Pancreas (tissue), 10 donors: Measurements from ENCODE around the gene HORMAD2. TPM values are rescaled to one million over a fixed set of nuclear protein-coding genes. Genes with fewer than 3 reads are reported as not detected.

Experiments
- ATAC-seq, 4 donors: fragments of 200-7000 bp; cut with Tn5 transposase; one replicate each; pipeline versions ENCODE4 v1.8.0 to v1.9.1; 2020; ENCODE audit warnings: mild to moderate bottlenecking in 4 of 4, moderate library complexity in 4 of 4
- DNase-seq, 6 donors: peaks; one replicate each; pipeline ENCODE4 v3.0.0-alpha.2; 2020
- FAIRE-seq: peaks from 2 replicates; lab custom pipeline; 2012; peaks lifted over from hg19 to GRCh38; lab: Jason Lieb, UNC
- H3K27ac ChIP-seq, 4 donors: fragments of 200-600 bp; sonication (generic); 1 replicate in 3 of 4; 2 replicates in 1 of 4; pipeline versions ENCODE4 v1.5.0 to v1.8.0; 2020
- H3K27me3 ChIP-seq, 4 donors: fragments of 200-600 bp; one replicate each; pipeline ENCODE4 v1.8.0; 2021
- H3K36me3 ChIP-seq, 3 donors: fragments of 200-600 bp; sonication (generic) in 1 of 3; one replicate each; pipeline versions ENCODE4 v1.5.0 to v1.8.0; 2020 to 2021
- H3K4me1 ChIP-seq, 3 donors: fragments of 200-600 bp; one replicate each; pipeline ENCODE4 v1.8.0; 2021
- H3K4me3 ChIP-seq, 4 donors: fragments of 200-600 bp; sonication (generic) in 2 of 4; one replicate each; pipeline versions ENCODE4 v1.5.0 to v1.8.0; 2020 to 2021
- H3K9me3 ChIP-seq, 4 donors: fragments of 200-600 bp; one replicate each; pipeline ENCODE4 v1.8.0; 2021
- CTCF ChIP-seq, 4 donors: fragments of 200-600 bp; sonication (generic) in 3 of 4; IDR thresholded peaks; one replicate each; pipeline versions ENCODE4 v1.5.0 to v1.8.0; 2021; ENCODE audit warnings: antibody characterized with exemption in 4 of 4
- WGBS, 2 donors: extraction: QIAGEN DNeasy Blood & Tissue Kit; methylation state at CpG; one replicate each; pipeline ENCODE4 v1.1.7; 2013; 5-methylcytosine and 5-hydroxymethylcytosine counted together
- intact Hi-C, 3 donors: fragments of 100-400 bp; cut with DNase I; formaldehyde crosslinking; loops; one replicate each; pipeline versions ENCODE4 v1.11.1 to v1.14.2; 2022
- polyA plus RNA-seq, 2 donors: library from polyadenylated mRNA; stranded (reverse); fragments of 200-250 nt; gene quantifications; one replicate each; pipeline ENCODE4 v1.2.3, GENCODE V29; 2013
- total RNA-seq, 6 donors: library from RNA; stranded (reverse); fragmentation: NEBNext Ultra II Directional in 4 of 6; extraction: Animal tissue kit (Norgen Biotek cat#: 25700) in 4 of 6; gene quantifications; one replicate each; pipeline versions ENCODE4 v1.2.1 to v1.2.4, GENCODE V29; 2021 to 2023
- donor health status: healthy with polysubstance abuse.
- donor health status: DM: no; HTN: no; CAD: no; lungs with moderate emphysema.
- donor health status: DM: no; HTN: no; CAD: no.
- donor health status: control.
- donor health status: control.
- donor health status: Bipolar disorder and iron deficiency.
- donor health status: DM: yes; HTN: yes; CAD: no.
- donor health status: DM: no; HTN: no; CAD: no.
- donor health status: DM: no; HTN: no; CAD: no.
- donor health status: DM: yes; HTN: yes; CAD: no.

Gene HORMAD2
- total and polyA plus RNA-seq, 8 donors, result not detected

DNA sequence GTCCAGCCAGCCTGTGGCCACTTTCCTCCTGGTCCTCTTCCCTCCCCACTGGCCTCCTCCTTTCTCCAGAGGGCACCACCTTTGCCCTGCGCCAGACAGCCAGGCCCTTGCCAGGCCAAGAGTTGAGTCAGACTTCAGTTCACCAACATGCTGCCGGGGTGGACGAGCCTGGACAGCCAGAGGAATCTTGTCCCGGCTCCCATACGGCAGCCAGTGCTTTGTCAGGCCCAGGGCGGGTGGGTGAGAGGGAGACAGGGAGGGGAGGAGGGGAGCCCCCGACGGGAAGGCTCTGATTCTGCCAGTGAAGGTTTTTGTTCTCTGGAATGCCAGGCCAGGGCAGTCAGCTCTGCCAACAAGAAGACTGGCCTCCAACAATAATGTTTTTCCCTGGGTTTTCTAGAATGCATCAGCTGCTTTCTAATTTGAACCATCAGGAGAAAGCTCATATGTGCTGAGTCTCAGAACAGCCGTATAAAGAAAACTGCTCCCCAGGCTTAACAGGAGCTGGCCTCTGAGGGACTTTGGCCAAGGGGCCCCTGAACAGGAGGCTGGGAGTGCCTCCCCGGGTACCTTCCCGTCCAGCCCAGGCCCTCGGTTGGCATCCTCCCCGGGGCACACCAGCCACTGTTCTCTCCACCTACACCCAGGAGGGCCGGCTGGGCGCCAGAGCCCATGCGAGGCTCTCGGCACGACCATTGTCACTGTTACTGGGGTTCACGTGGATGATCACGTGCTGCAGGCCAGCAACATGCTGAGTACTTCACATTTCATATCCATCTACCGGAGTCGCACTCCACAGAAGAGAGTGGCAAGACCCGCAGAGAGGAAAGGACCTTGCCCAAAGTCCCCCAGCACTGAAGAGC lies 137.7 kb downstream of the HORMAD2 start:
- Histone ChIP-seq H3K27ac (no peak overlapping the region), H3K36me3 (no peaks in the 10 kb centered on the region), H3K4me1 (peaks cover 0 to 4% (median 0%) of the 10 kb centered on the region in 3 donors), H3K9me3 (no peaks in the 10 kb centered on the region), H3K27me3 (no peaks in the 10 kb centered on the region), H3K4me3 (no peak overlapping the region)
- no peak for ATAC-seq
- DNase-seq, result no peak
- WGBS, 2 donors, result 84 to 89% methylated on average over 23 of the region's 23 CpGs
- intact Hi-C loops, result no loop called here
- FAIRE-seq, result no peak
- TF ChIP-seq CTCF (IDR thresholded peaks at IDR 0.05), result no peak

DNA sequence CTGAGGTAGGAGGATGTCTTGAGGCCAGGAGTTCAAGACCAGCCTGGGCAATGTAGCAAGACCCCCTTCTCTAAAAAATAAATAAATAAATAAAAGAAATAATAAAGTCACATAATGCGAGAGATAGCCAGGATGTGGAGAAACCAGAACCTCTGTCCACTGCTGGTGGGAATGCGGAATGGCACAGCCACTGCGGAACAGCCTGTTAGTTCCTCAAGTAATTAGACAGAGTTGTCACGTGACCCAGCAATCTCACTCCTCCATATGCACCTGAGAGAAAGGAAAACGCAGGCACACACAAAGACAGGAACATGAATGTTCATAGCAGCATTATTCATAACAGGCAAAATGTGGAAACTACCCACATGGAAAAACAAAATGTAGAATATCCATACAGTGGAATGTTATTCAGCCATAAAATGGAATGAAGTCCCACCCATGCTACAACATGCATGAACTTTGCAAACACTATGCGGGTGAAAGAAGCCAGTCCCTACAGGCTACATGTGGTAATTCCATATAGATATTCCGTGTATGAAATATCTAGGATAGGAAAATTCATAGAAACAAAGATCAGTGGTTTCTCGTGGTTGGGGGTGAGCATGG lies 138.9 kb downstream of the HORMAD2 start:
- FAIRE-seq, result no peak
- H3K9me3 ChIP-seq, result no peaks in the 10 kb centered on the region
- no peak for ATAC-seq
- H3K27ac ChIP-seq, result no peak overlapping the region
- intact Hi-C loops, result no loop called here
- no peaks in the 10 kb centered on the region for H3K36me3 ChIP-seq
- WGBS, 2 donors, result 70 to 78% methylated on average over 8 of the region's 8 CpGs
- DNase-seq, result no peak
- no peak for TF ChIP-seq CTCF (IDR thresholded peaks at IDR 0.05)
- H3K4me1 ChIP-seq, result no peaks in the 10 kb centered on the region
- no peak overlapping the region for H3K4me3 ChIP-seq
- no peaks in the 10 kb centered on the region for H3K27me3 ChIP-seq

DNA sequence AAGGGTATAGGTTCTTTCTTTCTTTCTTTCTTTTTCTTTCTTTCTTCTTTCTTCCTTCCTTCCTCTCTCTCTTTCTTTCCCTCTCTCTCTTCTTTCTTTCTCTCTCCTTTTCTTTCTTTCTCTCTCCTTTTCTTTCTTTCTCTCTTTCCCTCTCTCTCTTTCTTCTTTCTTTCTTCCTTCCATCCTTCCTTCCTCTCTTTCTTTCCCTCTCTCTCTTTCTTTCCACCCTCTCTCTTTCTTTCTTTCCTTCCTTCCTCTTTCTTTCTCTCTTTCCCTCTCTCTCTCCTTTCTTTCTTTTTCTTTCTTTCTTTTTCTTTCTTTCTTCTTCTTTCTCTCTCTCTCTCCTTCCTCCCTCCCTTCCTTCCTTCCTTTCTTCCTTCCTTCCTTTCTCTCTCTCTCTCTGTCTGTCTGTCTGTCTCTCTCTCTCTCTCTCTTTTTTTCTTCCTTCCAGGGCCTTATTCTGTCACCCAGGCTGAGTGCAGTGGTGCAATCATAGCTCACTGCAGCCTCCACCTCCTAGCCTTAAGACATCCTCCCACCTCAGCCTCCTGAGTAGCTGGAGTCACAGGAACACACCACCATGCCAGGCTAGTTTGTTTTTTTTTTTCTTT lies 139.5 kb downstream of the HORMAD2 start:
- no peak for DNase-seq
- no peak for TF ChIP-seq CTCF (IDR thresholded peaks at IDR 0.05)
- Histone ChIP-seq H3K4me3 (no peak overlapping the region), H3K9me3 (no peaks in the 10 kb centered on the region), H3K36me3 (no peaks in the 10 kb centered on the region), H3K27ac (no peak overlapping the region), H3K4me1 (no peaks in the 10 kb centered on the region), H3K27me3 (no peaks in the 10 kb centered on the region)
- intact Hi-C loops, result no loop called here
- ATAC-seq, result no peak
- FAIRE-seq, result no peak

DNA sequence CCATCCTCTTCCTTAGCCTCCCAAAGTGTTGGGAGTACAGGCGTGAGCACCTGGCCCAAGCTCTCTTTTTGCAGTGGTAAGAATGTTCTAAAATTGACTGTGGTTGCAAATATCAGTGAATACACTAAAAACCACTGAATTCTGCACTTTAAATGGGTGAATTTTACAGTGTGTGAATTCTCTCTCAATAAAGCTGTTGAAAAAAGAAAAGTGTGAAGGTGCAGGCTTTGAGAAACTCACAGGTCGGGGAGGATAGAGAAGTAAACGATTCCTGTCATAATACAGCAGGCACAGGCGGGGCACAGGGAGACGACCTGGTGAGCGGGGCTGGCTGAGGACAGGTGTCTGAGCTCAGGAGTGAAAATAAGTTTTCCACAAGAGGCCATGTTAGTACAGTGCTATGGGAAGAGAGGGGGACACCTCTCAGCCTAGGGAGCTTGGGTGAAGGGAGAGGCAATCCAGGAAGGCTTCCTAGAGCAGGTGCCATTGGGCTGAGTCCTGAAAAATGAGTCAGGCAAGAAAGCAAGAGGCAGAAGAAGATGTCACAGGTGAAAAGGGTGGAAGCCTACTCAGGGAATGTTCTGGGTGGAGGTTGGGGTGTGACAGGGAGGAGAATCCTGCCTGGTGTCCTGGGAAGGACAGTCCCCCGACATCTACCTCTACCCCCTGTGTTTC lies 140.2 kb downstream of the HORMAD2 start:
- Histone ChIP-seq H3K27me3 (no peaks in the 10 kb centered on the region), H3K9me3 (no peaks in the 10 kb centered on the region), H3K27ac (no peak overlapping the region), H3K4me3 (no peak overlapping the region), H3K4me1 (no peaks in the 10 kb centered on the region), H3K36me3 (no peaks in the 10 kb centered on the region)
- ATAC-seq (no peak), FAIRE-seq (no peak), DNase-seq (no peak)
- WGBS, 2 donors, result 79 to 82% methylated on average over 7 of the region's 7 CpGs
- intact Hi-C loops, result no loop called here
- TF ChIP-seq CTCF (IDR thresholded peaks at IDR 0.05), result no peak
